Hypothalamus (tissue), 51 donors: ENCODE results near the gene PDCD10.

Experiments used
- DNase-seq, 51 donors: peaks; one replicate each; lab custom pipeline; 2025; lab: John Stamatoyannopoulos, UW

The PDCD10 gene

DNA sequence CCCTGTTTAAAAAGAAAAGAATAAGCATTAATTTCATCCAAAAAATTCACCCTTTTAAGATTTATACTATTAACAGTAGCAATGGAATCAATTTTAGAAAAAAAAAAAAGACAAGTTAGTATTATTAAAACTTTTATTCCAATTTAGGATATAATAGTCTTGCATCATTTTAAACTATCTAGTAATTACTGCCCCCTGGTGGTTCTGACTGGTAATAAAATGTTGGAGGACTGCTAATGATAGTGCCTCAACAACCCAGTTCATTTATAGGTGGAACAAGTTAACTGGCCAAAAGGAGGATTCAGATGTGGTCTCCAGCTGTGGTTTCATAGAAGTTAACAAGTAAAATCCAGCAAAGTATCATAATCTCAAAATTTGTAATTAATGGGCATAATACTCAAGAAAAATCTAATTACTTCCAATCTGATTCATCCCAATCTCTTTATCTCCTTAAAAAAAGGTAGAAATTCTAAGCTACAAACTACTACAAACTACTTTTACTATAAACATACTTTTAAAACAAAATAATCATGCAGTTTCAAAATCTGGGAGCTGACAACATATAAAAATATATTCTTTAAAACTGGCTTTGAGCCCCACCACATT lies 50.2 kb downstream of the PDCD10 start:
- DNase-seq, result peak in 16 of 51 donors; percentile 0 to 80 (median 6)

DNA sequence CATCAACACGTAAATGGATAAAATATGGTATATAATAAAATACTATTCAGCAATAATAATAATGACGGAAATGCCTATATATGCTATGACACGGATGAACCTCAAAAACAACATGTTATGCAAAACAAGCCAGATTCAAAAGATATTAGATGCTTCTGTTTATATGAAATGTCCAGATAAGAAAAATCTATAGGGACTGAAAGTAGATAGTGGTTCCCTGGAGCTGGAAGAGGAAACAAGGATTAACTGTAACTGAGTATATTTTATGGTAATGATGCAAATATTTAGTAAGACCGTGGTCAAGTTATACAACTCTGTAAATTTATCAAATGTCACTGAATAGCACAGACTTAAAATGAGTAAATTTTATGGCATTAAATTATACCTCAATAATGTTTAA lies 55.2 kb downstream of the PDCD10 start:
- no peak for DNase-seq

DNA sequence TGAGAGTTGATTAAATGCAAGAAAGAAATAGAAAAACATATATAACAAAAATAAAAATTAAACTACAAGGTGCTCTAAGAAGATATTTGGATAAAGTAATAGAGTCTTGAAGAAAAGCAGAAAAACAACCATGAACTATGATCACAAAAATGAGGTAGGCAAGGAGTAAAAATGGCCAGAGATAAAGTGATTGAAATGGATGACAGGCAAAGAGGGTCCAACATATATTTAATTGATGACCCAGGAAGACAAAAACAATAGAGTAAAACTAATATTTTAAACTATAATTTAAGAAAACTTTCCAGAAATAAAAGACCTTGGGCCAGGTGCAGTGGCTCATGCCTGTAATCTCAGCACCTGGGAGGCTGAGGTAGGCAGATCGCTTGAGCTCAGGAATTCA lies 58.8 kb downstream of the PDCD10 start:
- no peak for DNase-seq

DNA sequence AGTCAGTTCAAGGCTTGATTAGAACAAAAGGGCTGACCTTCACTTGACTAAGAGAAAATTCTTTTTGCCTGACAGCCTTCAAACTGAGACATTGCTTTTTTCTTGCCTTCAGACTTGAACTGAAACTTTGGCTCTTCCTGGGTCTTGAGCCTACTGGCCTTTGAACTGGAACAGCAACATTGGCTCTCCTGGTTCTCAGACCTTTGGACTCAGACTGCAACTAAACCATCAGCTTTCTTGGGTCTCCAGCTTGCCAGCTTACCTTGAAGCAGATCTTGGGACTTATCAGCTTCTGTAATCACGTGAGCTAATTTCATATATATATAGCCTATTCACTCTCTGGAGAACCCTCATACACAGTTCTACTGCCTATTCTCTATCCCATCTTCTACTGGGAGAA lies 61.5 kb downstream of the PDCD10 start:
- no peak for DNase-seq

DNA sequence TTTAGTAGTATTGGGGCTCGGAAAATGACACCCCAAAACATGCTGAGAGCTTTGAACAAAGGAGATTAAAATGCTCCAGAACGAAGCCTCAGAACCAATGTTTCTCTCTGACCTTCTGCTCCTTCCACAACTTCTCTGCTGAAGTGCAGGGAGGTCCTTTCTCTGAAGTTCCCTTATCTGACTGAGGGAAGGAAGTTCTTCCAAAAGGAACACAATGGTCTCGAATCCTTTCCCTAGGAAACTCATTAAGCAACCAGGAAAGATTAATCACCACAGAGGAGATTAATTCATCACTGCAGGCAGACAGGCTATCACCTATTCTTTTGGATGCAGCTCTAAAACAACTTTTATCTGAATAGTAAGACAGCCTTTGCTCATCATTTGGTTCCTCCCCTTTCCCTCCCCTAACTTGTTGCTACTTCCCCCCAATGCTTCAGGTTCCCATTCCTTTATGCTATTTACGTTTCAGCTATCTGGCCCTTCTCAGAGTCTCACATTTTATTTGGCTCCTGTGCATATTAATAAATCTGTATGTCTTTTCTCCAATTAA lies 62.7 kb downstream of the PDCD10 start:
- no peak for DNase-seq

DNA sequence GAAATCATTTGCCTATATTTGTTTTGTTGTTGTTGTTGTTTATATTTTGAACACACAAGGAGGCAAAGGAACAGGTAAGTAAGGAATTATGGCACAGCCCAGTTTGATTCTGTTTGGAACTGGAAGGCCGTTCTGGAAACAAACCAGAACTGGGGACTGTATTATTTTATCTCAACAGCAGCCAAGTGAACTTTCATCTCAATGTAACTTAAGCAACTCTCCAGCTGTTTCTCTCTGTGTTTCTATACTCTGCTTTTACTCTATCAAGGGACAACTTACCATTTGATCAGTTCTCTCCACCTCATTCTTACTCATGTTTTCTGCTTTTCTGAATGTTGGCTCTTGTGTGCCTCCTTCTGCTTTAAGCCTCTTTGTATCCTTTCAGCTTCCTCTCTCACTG lies 65.0 kb downstream of the PDCD10 start:
- DNase-seq, result no peak

DNA sequence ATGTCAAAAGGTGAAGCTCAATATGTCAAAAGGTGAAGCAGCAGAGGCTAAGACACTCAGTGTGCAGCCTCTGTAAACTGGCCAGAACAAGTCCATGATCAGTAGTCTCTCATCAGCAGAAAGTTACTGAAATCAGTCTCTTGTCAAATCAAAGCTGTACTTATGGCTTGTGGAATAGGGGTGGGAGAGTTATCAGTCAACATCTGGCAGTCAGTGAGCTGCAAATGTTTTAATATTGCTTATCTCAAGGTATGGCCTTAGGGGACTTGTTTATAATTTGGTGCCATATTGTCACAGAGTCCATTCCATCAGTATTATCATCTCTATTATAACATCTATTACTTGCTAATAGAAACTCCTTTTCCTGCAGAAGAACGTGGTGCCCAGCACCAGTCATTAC lies 66.0 kb downstream of the PDCD10 start:
- DNase-seq, result no peak

DNA sequence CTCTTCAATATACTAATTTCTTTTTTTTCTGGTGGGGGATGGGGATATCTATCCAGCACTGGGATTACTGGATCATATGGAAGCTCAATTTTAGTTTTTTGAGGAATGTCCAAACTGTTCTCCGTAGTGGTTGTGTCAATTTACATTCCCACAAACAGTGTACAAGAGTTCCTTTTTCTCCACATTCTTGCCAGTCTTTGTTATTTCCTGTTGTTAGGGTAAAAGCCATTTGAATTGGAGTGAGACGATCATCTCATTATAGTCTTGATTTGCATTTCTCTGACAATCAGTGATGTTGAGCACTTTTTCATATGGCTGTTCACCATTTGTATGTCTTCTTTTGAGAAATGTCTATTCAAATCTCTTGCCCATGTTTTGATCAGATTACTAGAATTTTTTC lies 68.1 kb downstream of the PDCD10 start:
- no peak for DNase-seq

DNA sequence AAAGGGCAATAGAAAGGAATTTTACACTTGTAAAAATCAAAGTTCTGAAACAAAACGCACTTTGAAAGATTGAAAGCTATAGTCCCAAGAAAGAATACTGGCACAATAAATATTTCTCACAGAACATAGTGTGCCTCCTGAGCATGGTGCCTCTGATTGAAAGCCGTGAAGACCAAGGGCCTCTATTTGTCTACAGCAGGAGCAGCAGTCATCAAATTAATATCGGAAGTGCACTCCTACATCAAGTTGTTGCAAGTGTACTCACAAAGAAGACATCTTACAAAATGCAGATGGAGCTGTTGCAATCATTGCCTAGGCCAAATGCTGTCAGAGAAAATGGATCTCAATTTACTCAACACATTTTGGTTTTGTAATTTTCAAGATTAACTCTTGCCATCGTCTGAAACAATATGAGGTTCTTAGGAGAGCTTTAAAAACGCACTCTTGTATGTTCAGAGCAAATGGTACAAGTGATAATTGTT lies 71.7 kb downstream of the PDCD10 start:
- no peak for DNase-seq

DNA sequence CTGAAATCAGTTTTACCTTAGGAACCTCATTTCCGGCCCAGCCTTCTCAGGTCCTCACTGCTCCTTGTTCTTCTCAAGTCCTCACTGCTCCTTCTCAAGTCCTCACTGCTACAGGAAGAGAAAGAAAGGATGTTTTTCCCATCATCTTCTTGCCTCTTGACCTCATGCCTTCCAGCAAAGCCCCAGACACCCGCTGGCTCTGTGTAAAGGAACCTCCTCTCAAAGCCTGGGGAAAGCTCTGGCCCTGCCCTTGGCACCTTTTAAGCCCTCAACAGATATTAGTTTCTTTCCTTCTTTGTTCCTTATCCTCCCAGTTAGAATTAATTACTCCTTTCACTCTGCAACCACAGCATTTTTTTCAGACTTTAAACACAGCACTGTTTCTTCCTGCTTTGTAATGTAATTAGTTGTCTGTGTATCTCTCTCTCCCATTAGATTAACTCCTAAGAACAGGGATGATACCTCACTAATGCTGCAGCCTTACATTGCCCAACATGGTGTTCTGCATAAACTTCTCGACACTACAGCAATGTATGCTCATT lies 76.9 kb downstream of the PDCD10 start:
- DNase-seq, result no peak

DNA sequence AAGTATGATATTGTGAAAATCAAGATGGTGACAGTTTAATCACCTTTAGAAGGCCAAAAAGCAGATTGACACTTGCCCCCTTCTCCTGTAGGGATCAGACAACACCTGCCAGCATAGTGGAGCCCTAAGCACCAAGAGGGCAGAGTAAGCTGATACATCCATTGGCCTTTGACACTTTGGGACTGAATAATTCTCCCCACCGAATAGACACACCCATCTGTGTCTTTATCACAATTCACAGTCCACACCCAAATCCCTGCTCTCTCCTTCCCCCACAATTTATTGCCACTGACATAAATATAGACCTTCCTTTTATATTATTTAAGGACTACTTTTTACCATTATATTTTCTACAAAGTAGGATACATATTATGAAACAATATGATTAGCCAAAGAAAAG lies 77.9 kb downstream of the PDCD10 start:
- DNase-seq, result no peak

DNA sequence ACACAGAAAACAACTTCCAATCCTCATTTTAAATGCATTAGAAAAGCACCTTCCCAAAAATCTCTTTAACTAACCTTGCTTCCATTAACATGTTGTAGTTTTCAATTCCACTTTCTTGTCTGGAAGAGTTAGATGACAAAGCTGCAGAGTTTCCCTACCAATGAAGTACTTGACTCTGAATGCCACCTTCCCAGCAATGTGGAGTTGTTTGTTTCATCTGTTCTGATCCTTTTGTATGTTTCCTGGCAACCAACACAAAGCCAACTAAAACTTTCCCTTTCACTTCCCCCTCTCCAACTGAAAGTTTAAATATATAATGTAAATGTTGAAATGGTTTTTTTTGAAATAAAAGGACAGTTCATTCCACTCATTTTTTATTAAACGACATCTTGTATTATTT lies 80.9 kb downstream of the PDCD10 start, which contains the start of gene WDR49:
Gene WDR49 (minus strand): TSS at position 183 of the 400 bp plus-strand sequence. CDS start 517 bp downstream, outside the sequence.
- peak in 2 of 51 donors; percentile 2 to 3 for DNase-seq

DNA sequence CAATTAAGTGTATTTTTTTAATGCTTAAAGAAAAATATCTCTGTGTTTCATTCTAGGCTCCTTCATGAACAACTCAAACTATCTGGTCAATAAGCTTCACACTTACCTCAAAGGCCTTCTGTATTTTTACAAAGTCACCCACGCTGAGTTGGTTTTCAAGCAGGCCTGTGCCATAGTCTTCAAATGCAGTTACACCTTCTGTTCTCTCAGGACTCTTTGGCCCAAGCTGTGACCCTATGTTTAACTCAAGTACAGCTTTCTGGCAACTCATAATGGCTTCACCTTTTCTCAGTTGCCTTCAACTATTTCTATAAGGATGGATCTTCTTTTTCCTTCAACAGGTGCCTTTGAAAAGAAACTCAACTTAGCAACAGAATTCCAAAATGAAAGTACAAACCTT lies 81.5 kb downstream of the PDCD10 start:
- no peak for DNase-seq

DNA sequence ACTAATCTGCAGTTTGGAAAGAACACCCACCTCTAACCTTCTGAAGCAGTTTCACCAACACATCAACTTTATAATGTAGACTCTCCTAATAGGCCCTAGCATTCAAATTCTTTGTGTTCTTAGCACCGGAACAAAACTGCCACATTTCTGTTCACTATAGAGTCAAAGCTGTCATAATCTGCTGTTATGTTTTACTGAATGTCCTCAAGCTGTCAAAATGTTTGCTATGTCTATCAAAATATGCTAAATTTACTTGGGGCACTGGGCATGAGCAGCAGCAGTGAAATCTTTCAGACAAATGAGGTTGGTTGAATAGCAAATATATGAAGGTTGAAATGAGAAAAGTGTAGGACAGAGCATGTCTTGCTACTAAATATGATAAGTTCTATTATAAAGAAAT lies 82.9 kb downstream of the PDCD10 start:
- DNase-seq, result no peak

DNA sequence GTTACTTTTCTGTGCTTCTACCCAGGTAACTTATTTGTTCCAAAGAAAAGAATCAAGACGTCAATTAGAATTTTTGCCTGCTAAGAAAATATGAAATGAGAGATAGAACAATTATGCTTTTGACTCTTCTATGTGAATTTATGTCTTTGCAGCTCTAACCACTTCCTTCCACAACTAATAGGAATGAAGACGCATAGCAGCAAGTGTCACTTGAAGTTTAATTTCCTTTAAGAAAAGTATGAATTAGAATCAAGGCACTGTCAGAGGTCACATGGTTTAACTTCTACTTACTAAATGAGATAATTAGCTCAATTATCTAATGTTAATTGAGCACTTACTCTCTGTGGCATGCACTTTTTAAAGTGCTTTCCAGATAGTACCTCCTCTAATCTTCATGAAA lies 84.2 kb downstream of the PDCD10 start:
- DNase-seq, result no peak

DNA sequence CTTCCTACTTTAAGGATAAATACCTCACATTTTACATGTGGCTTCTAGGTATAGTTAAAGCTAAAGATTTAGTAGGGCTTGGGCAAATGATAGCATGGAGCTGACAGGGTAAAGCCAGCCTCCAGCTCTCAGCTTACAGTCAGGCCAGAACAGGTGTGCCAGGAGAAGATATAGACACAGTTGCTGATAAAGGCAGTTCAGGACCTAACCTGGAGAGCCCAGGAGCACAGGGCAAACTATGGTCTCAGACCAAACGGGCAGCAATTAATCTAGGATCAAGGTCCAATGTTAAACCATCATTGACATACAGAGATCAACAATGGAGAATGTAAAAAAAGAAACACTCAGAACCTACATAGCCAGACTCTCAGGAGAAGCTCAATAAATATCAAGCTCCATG lies 84.9 kb downstream of the PDCD10 start:
- no peak for DNase-seq

DNA sequence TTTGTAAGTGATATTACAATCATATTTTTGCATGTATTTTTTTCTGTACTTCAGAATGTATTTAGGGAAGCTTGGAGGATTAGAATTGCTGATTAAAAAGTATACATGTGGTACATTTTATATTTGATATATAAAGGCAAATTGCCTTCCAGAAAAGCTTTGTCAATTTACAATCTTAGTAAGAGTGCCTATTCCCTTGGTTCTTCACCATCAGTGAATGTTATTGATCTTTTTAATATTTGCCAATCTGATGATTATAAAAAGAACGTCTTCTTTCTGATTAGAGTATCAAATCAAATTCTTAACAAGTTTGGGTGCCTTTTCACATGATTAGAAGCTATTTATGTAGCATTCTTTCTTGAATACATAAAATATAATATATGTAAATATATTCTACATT lies 90.1 kb downstream of the PDCD10 start:
- no peak for DNase-seq
